Fibroblast of villous mesenchyme (primary cell): ENCODE results near the gene TMEM54. TPM values are rescaled to one million over a fixed set of nuclear protein-coding genes. Genes with fewer than 3 reads are reported as not detected.

ENCODE experiments used
- DNase-seq: peaks from one replicate; pipeline ENCODE4 v3.0.0-alpha.2; 2010; ENCODE audit warnings: low read depth
- H3K4me3 ChIP-seq: 2 replicates; pipeline ENCODE4 v1.5.1; 2011; ENCODE audit warnings: low read depth, mild to moderate bottlenecking, low read length
- CTCF ChIP-seq: IDR thresholded peaks from 2 replicates; pipeline ENCODE4 v1.5.1; 2012; ENCODE audit warnings: low read depth, mild to moderate bottlenecking, low read length; ENCODE audit not compliant: insufficient read depth
- total RNA-seq: library from RNA; depleted of rRNA; stranded (reverse); fragments of >200 nt; gene quantifications from 2 replicates; pipeline ENCODE4 v1.2.3, GENCODE V29; 2012

TMEM54 gene
- total RNA-seq, 1 donor: 9.9 TPM

DNA sequence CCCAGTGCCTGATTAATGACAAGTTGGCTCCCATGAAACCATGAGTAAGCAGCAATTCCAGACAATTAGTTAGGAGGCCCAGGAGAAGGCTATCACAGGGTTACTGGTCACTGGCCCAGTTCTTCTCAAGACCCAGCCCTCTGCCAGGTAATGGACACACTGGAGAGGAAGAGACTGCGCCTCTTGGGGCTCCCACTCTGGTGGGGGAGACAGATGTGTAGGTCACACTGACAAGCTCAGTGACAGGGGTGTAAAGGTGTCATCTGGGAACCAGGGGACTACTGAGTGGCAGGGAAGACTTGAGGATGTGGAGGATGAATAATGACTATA is 10.0 kb downstream of the TMEM54 start:
- TF ChIP-seq CTCF: no peak
- DNase-seq: no peak
- no peak overlapping the region for H3K4me3 ChIP-seq

DNA sequence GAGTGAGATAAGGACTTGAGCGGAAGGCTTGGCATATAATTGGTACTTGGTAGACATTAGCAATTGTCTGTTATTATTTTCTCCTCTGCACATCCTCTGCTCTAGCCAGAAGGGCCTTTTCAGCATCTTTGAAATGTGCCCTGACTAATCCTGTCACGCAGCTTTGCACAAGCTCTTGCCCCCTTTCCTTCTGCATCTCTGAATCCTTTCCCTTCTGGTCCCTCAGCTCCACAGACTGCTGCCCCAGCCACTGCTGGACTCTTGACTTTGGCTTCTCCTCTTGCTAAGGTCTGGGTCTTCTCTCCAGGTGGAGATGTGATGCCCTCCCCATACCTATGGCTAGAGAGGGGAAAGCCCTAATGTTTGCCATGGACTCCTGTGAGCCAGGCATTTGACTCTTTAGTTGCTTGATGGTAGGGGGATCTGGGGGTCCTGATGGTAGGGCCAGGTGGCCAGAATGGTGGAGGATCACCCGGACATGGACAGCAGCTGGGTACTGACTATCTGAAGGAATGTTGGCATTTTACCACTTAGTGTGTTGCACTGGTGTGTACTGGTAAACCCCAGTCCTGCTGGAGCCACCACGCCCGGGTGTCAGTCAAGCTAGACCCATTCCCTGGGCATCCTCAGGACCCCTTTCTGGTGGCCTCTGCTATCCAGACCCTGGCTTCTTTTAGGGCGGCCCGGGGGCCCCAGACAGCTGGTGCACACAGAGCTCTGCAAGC is 10.5 kb downstream of the TMEM54 start:
- no peak for TF ChIP-seq CTCF
- no peak for DNase-seq
- H3K4me3 ChIP-seq: no peak overlapping the region

DNA sequence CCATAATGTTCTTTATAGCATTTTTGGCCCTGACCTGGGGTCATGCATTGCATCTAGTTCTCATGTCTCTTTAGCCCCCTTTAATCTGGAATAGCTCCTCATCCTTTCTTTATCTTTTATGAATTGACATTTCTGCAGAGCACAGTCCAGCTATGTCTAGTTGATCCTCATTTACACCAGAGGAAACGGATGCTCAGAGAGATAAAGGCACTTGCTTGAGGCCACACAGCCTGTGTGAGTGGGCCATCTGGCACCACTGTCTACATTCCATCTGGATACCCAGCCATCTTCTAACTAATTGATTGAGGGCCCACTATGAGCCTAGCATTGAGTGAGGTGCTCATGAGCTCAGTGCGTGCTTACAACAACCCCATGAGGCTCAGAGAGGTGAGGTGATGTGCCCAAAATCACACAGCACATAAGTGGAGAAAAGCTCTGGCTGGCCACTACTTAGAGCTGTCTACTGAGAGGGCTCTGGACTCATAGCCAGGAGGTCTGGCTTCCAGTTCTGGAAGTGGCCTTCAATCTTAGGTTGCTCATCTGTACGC is 11.4 kb downstream of the TMEM54 start:
- DNase-seq: no peak
- TF ChIP-seq CTCF: no peak
- no peak overlapping the region for H3K4me3 ChIP-seq

DNA sequence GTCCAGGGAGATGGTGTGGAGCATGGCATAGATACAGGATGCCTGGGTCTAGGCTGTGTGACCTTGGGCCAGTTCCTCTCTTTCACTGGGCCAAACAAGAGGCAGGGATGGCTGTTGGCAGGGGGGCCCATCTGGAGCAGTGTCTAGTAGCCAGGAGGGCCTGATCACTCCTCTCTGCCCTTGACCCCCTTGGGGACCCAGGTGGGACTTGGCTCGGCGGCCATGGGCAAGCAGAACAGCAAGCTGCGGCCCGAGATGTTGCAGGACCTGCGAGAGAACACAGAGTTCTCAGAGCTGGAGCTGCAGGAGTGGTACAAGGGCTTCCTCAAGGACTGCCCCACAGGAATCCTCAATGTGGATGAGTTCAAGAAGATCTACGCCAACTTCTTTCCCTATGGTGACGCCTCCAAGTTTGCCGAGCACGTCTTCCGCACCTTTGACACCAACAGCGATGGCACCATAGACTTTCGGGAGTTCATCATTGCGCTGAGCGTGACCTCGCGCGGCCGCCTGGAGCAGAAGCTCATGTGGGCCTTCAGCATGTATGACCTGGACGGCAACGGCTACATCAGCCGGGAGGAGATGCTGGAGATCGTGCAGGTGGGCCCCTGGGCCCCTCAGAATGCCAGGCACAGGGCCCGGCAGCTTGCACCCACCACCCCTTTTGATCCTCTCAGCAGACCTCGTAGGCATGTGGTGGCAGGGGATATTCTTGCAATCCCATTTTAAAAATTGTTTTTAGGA is 12.3 kb downstream of the TMEM54 start:
- DNase-seq: no peak
- TF ChIP-seq CTCF: no peak
- no peak overlapping the region for H3K4me3 ChIP-seq

DNA sequence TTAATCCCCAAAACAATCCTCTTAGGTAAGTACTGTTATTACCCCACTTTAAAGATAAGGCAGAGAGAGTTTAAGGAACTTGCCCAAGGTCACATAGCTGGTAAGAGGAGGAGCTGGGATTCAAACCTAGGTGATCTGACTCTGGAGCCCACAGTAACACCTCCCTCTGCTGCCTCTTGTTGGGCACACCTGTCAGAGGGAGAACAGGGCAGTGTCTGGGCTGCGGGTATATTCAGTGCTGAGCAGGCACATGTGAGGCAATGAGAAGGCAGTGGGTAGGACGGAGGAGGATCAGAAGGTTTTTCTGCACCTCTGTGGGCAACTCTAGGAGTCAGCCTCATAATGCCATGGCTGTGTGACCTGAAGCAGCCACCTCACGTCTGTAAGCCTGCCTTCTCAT is 13.1 kb downstream of the TMEM54 start:
- H3K4me3 ChIP-seq: no peak overlapping the region
- TF ChIP-seq CTCF: no peak
- no peak for DNase-seq

DNA sequence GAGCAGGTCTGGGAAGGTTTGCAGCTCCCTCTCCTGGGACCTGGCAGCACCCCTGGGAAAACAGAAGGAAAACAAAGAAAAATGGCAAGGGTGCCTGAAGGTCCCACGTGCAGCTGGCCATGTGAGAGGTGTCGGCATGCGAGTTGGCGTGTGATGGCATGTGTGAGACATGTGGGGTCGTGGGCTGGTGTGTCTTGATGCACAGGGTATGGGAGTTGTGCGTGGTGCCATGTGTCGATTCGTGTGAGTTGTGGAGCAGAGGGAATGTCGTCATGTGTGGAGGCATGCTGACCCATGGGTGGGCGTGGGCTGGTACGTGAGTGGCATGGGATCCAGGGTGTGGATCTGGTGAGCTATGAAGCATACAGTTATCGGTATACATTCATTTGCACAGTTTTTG is 13.6 kb downstream of the TMEM54 start:
- no peak for TF ChIP-seq CTCF
- DNase-seq: no peak
- no peak overlapping the region for H3K4me3 ChIP-seq
